ENCODE data around the gene KCNQ1.

- TF ChIP-seq, protein P1, sequence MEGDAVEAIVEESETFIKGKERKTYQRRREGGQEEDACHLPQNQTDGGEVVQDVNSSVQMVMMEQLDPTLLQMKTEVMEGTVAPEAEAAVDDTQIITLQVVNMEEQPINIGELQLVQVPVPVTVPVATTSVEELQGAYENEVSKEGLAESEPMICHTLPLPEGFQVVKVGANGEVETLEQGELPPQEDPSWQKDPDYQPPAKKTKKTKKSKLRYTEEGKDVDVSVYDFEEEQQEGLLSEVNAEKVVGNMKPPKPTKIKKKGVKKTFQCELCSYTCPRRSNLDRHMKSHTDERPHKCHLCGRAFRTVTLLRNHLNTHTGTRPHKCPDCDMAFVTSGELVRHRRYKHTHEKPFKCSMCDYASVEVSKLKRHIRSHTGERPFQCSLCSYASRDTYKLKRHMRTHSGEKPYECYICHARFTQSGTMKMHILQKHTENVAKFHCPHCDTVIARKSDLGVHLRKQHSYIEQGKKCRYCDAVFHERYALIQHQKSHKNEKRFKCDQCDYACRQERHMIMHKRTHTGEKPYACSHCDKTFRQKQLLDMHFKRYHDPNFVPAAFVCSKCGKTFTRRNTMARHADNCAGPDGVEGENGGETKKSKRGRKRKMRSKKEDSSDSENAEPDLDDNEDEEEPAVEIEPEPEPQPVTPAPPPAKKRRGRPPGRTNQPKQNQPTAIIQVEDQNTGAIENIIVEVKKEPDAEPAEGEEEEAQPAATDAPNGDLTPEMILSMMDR (IDR thresholded peaks at IDR 0.05): no peak
- TF ChIP-seq EZH2 (IDR thresholded peaks at IDR 0.05; ENCODE audit: borderline replicate concordance, insufficient read depth, low read depth, low read length, poor library complexity, severe bottlenecking): no peak
Observed at GRCh38 chr11:2594267-2594666, 149.5 kb downstream of the KCNQ1 start.

Data from B cell (primary cell).